OCI-LY7 (cell line): ENCODE data around the gene PRRT1B. TPM values are rescaled to one million over a fixed set of nuclear protein-coding genes. Genes with fewer than 3 reads are reported as not detected.

Experiments used
- Bru-seq: library from RNA; stranded (reverse); fragments of 400-500 nt; gene quantifications from one replicate; lab custom pipeline; 2021; lab: Mats Ljungman, UMichigan
- BruChase-seq, 2 experiments: library from RNA; stranded (reverse); fragments of 400-500 nt; gene quantifications; one replicate each; lab custom pipeline; 2021; lab: Mats Ljungman, UMichigan
- BruUV-seq: library from RNA; stranded (reverse); fragments of 400-500 nt; replicated peaks from 2 replicates; lab custom pipeline; 2021; lab: Mats Ljungman, UMichigan
- CTCF ChIA-PET: fragments of 300-600 bp; sonication (Branson Sonifier 250); formaldehyde crosslinking; loops from one replicate; lab custom pipeline; 2022; ENCODE audit warnings: antibody characterized with exemption; ENCODE audit not compliant: unreplicated experiment; lab: Charles Lee
- POLR2A ChIA-PET: fragments of 300-600 bp; sonication (Branson Sonifier 250); formaldehyde crosslinking; loops from one replicate; lab custom pipeline; 2022; ENCODE audit warnings: antibody characterized with exemption; lab: Charles Lee
- DNase-seq: peaks from one replicate; pipeline ENCODE4 v3.0.0-alpha.2; 2015; ENCODE audit warnings: low spot score
- H2AFZ ChIP-seq: fragments of 200-600 bp; sonication (generic), shearing (Covaris generic); 2 replicates; pipeline ENCODE4 v1.6.1; 2014; ENCODE audit warnings: mild to moderate bottlenecking, antibody characterized with exemption, low read length, moderate library complexity
- H3K27ac ChIP-seq: fragments of 200-600 bp; sonication (generic); 2 replicates; pipeline ENCODE4 v1.5.1; 2014; ENCODE audit warnings: mixed run types, low read depth, mild to moderate bottlenecking, moderate library complexity, low read length, inconsistent platforms; ENCODE audit not compliant: poor library complexity, severe bottlenecking
- H3K36me3 ChIP-seq: fragments of 200-600 bp; sonication (generic); 2 replicates; pipeline ENCODE4 v1.6.1; 2014; ENCODE audit warnings: mild to moderate bottlenecking, antibody characterized with exemption, low read length, moderate library complexity, mixed read lengths; ENCODE audit not compliant: insufficient read depth
- H3K4me1 ChIP-seq: fragments of 200-600 bp; sonication (generic); 2 replicates; pipeline ENCODE4 v1.5.1; 2014; ENCODE audit warnings: mild to moderate bottlenecking, low read length; ENCODE audit not compliant: insufficient read depth, poor library complexity, severe bottlenecking
- H3K4me2 ChIP-seq: fragments of 200-600 bp; sonication (generic); 2 replicates; pipeline ENCODE4 v1.6.1; 2014; ENCODE audit warnings: mild to moderate bottlenecking, low read length
- H3K4me3 ChIP-seq: fragments of 200-600 bp; sonication (generic); 2 replicates; pipeline ENCODE4 v1.5.1; 2014; ENCODE audit warnings: mild to moderate bottlenecking, low read depth, low read length; ENCODE audit not compliant: poor library complexity, severe bottlenecking
- H3K79me2 ChIP-seq: fragments of 200-600 bp; sonication (generic); 2 replicates; pipeline ENCODE4 v1.6.1; 2016; ENCODE audit warnings: low read depth, mild to moderate bottlenecking, low read length, moderate library complexity, mixed read lengths; ENCODE audit not compliant: insufficient read depth
- H3K9me2 ChIP-seq: fragments of 200-600 bp; sonication (generic); 2 replicates; pipeline ENCODE4 v1.6.1; 2016; ENCODE audit warnings: mild to moderate bottlenecking, low read length, mixed read lengths; ENCODE audit not compliant: insufficient read depth
- H3K9me3 ChIP-seq: fragments of 200-600 bp; sonication (generic); 2 replicates; pipeline ENCODE4 v1.6.1; 2014; ENCODE audit warnings: mild to moderate bottlenecking, mixed run types, low read length, mixed read lengths
- H4K20me1 ChIP-seq: fragments of 200-600 bp; sonication (generic); 2 replicates; pipeline ENCODE4 v1.6.1; 2014; ENCODE audit warnings: mild to moderate bottlenecking, antibody characterized with exemption, low read length, moderate library complexity, mixed read lengths; ENCODE audit not compliant: insufficient read depth
- CTCF ChIP-seq: fragments of 200-600 bp; sonication (generic); conservative IDR thresholded peaks from 2 replicates; pipeline ENCODE4 v1.5.1; 2014; ENCODE audit warnings: mild to moderate bottlenecking, antibody characterized with exemption, low read length, moderate library complexity, mixed read lengths
- EZH2phosphoT487 ChIP-seq: fragments of 200-600 bp; sonication (generic); IDR thresholded peaks from 2 replicates; pipeline ENCODE4 v1.6.1; 2018; ENCODE audit warnings: low read depth, borderline replicate concordance, mild to moderate bottlenecking, mixed run types, antibody characterized with exemption, low read length, moderate library complexity, mixed read lengths
- intact Hi-C: fragments of 100-400 bp; cut with micrococcal nuclease; formaldehyde crosslinking; loops from one replicate; pipeline ENCODE4 v1.10.0; 2022; ENCODE audit not compliant: unreplicated experiment
- long read RNA-seq: library from polyadenylated mRNA; stranded (forward); transcript quantifications from one replicate; pipeline ENCODE4 v2.0.0, GENCODE V29; 2022
- total RNA-seq, 2 experiments: library from RNA; depleted of rRNA in 1 of 2; stranded (reverse); fragments of >200 nt in 1 of 2; shearing (Covaris generic) in 1 of 2; gene quantifications; 2 replicates each; pipeline ENCODE4 v1.2.3, GENCODE V29; 2014 to 2022

The PRRT1B gene
- total RNA-seq (2014; rRNA removed; shearing (Covaris generic)) (not detected in 2 replicates), total RNA-seq (2022) (not detected in 2 replicates), Bru-seq, nascent RNA (not detected), BruChase-seq, experiment 1, labeled RNA remaining after a 6-hour chase (percentile 8 among the genes with signal in this experiment), BruChase-seq, experiment 2, labeled RNA remaining after a 2-hour chase (not detected)
- long read RNA-seq, result 0 reads

- H3K4me2 ChIP-seq, result no peak within 1 kb of the TSS
- TF ChIP-seq EZH2phosphoT487, result no peak
- no peak within 1 kb of the TSS for H3K27ac ChIP-seq
- no peaks in the 10 kb centered on the region for H3K9me2 ChIP-seq
- H3K36me3 ChIP-seq, result no peaks in the 10 kb centered on the region
- H3K9me3 ChIP-seq, result peaks cover 9% of the 10 kb centered on the region; the same call in 1 of the 2 replicates
- H3K4me3 ChIP-seq, result no peak within 1 kb of the TSS
- H4K20me1 ChIP-seq, result no peaks in the 10 kb centered on the region
- no peak for DNase-seq
- ChIA-PET POLR2A (no interaction called here), CTCF (no interaction called here)
- H3K4me1 ChIP-seq, result no peaks in the 10 kb centered on the region
- H2AFZ ChIP-seq, result no peak within 1 kb of the TSS
- BruUV-seq, result no TSS peak
- intact Hi-C loops, result no loop called here
- no peaks in the 10 kb centered on the region for H3K79me2 ChIP-seq
Observed at GRCh38 chr9:131545003-131545785, at the start of gene PRRT1B. TSS of gene PRRT1B (plus strand) at chr9:131545523. CDS start at chr9:131545616, 93 bp downstream.

GRCh38 chr9:131495785-131496184, 49.5 kb upstream of the PRRT1B start:
- no peak for DNase-seq
- Histone ChIP-seq H3K9me3 (no peaks in the 10 kb centered on the region), H3K9me2 (no peaks in the 10 kb centered on the region), H3K36me3 (peaks cover 100% of the 10 kb centered on the region), H3K27ac (no peak overlapping the region), H3K4me1 (no peaks in the 10 kb centered on the region), H3K4me2 (no peak overlapping the region), H3K79me2 (no peaks in the 10 kb centered on the region), H4K20me1 (no peaks in the 10 kb centered on the region), H2AFZ (no peak overlapping the region), H3K4me3 (no peak overlapping the region)
- TF ChIP-seq CTCF (no peak), EZH2phosphoT487 (no peak)
- ChIA-PET CTCF (no interaction called here), POLR2A (no interaction called here)
- intact Hi-C loops, result no loop called here
- no TSS peak for BruUV-seq

- no peak overlapping the region for H2AFZ ChIP-seq
- TF ChIP-seq CTCF, result no peak
- TF ChIP-seq EZH2phosphoT487, result no peak
- POLR2A ChIA-PET, result no interaction called here
- no peaks in the 10 kb centered on the region for H3K9me2 ChIP-seq
- no peak overlapping the region for H3K27ac ChIP-seq
- CTCF ChIA-PET, result no interaction called here
- H3K4me2 ChIP-seq, result no peak overlapping the region
- H4K20me1 ChIP-seq, result no peaks in the 10 kb centered on the region
- no peaks in the 10 kb centered on the region for H3K79me2 ChIP-seq
- H3K9me3 ChIP-seq, result no peaks in the 10 kb centered on the region
- BruUV-seq, result no TSS peak
- DNase-seq, result no peak
- H3K4me3 ChIP-seq, result no peak overlapping the region
- no peaks in the 10 kb centered on the region for H3K4me1 ChIP-seq
- H3K36me3 ChIP-seq, result peaks cover 96% of the 10 kb centered on the region
- intact Hi-C loops, result no loop called here
Observed at GRCh38 chr9:131496844-131497405, 48.4 kb upstream of the PRRT1B start.
